Uterus (tissue), 2 donors: Measurements from ENCODE around the gene GPR148.

Source experiments
- POLR2A ChIP-seq, 2 donors: fragments of 450-650 bp; IDR thresholded peaks; one replicate each; pipeline ENCODE4 v1.6.1; 2016; ENCODE audit warnings: antibody characterized with exemption in 2 of 2, mild to moderate bottlenecking in 1 of 2, moderate library complexity in 1 of 2
- TF ChIP-seq, protein P1 (sequence below), 4 experiments: fragments of 200-600 bp in 2 of 4; fragments of 450-650 bp in 2 of 4; sonication (generic) in 2 of 4; IDR thresholded peaks; one replicate each; pipeline ENCODE4 v1.5.1; 2016 to 2019; ENCODE audit warnings: antibody characterized with exemption in 4 of 4, mild to moderate bottlenecking in 2 of 4, moderate library complexity in 1 of 4

- TF ChIP-seq, protein P1, sequence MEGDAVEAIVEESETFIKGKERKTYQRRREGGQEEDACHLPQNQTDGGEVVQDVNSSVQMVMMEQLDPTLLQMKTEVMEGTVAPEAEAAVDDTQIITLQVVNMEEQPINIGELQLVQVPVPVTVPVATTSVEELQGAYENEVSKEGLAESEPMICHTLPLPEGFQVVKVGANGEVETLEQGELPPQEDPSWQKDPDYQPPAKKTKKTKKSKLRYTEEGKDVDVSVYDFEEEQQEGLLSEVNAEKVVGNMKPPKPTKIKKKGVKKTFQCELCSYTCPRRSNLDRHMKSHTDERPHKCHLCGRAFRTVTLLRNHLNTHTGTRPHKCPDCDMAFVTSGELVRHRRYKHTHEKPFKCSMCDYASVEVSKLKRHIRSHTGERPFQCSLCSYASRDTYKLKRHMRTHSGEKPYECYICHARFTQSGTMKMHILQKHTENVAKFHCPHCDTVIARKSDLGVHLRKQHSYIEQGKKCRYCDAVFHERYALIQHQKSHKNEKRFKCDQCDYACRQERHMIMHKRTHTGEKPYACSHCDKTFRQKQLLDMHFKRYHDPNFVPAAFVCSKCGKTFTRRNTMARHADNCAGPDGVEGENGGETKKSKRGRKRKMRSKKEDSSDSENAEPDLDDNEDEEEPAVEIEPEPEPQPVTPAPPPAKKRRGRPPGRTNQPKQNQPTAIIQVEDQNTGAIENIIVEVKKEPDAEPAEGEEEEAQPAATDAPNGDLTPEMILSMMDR (IDR thresholded peaks at IDR 0.05) = no peak
- no peak for TF ChIP-seq POLR2A (IDR thresholded peaks at IDR 0.05)
These were observed 33.4 kb downstream of the GPR148 start for GRCh38 chr2:130762031-130762909.
